ENCODE data around the gene ATG9B. TPM values are rescaled to one million over a fixed set of nuclear protein-coding genes. Genes with fewer than 3 reads are reported as not detected.

ATG9B gene
- total and polyA plus RNA-seq, 2 of the 13 experiments (the other 11 are each of a cell fraction or from before 2014, with no cell fraction given), result 0.24 TPM; not detected in 1

DNA sequence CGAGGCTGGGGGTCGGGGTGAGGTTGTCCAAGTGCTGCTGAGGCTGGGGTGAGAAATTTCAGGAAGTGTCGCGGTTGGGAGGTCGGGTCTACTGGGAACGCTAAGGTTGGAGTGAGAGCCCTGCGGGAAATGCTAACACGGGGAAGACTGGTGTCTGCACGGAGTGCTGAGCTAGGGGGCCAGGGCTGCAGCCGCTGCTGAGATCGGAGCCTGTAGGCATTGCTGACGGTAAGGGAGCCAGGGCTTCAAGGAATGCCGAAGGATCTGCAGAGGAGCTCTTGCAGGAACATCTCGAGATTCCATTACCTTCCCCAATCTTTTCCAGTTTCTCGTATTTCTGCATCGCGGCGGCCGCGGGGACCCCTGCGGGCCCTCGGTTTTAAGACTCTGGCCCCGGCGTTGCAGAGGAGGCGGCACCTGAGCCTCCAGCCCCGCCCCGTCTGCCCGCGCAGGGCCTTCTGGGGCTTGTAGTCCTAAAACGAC is 33.3 kb upstream of the ATG9B start, which contains the start of gene CDK5 (continued):
- TF ChIP-seq RORA (CRISPR knock-in tag; IDR thresholded peaks at IDR 0.05), result no peak
- TF ChIP-seq RAD21 (CRISPR knock-in tag; IDR thresholded peaks at IDR 0.05), result no peak
- TF ChIP-seq ZNF563 (CRISPR knock-in tag; IDR thresholded peaks at IDR 0.05), result 0 out of 2 replicates have a peak, but pooled peaks have one; percentile 24
- no peak for TF ChIP-seq ZNF547 (CRISPR knock-in tag; IDR thresholded peaks at IDR 0.05)
- no peak for TF ChIP-seq ZBTB26 (CRISPR knock-in tag; IDR thresholded peaks at IDR 0.05; ENCODE audit: borderline replicate concordance)
- TF ChIP-seq, protein P1, sequence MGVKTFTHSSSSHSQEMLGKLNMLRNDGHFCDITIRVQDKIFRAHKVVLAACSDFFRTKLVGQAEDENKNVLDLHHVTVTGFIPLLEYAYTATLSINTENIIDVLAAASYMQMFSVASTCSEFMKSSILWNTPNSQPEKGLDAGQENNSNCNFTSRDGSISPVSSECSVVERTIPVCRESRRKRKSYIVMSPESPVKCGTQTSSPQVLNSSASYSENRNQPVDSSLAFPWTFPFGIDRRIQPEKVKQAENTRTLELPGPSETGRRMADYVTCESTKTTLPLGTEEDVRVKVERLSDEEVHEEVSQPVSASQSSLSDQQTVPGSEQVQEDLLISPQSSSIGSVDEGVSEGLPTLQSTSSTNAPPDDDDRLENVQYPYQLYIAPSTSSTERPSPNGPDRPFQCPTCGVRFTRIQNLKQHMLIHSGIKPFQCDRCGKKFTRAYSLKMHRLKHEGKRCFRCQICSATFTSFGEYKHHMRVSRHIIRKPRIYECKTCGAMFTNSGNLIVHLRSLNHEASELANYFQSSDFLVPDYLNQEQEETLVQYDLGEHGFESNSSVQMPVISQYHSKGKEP (CRISPR knock-in tag; IDR thresholded peaks at IDR 0.05), result no peak
- TF ChIP-seq MAFF (IDR thresholded peaks at IDR 0.05; ENCODE audit: low read depth, low read length), result no peak
- peak; percentile 14; the same call in 1 of the 2 replicates for TF ChIP-seq RBFOX2 (IDR thresholded peaks at IDR 0.05; ENCODE audit: low read depth, low read length)
- TF ChIP-seq DRAP1 (CRISPR knock-in tag; IDR thresholded peaks at IDR 0.05), result no peak
- no peak for TF ChIP-seq HCFC1 (IDR thresholded peaks at IDR 0.05; ENCODE audit: low read depth, low read length)
- TF ChIP-seq PHB2 (IDR thresholded peaks at IDR 0.05; ENCODE audit: partially characterized antibody), result no peak
- TF ChIP-seq ZNF207 (IDR thresholded peaks at IDR 0.05; ENCODE audit: borderline replicate concordance), result no peak
- no peak; the same call in 1 of the 2 replicates for TF ChIP-seq POLR2AphosphoS5 (IDR thresholded peaks at IDR 0.05; ENCODE audit: low read depth, low read length)
- TF ChIP-seq HNRNPL (IDR thresholded peaks at IDR 0.05; ENCODE audit: low read depth, low read length), result 0 out of 2 replicates have a peak, but pooled peaks have one; percentile 14
- TF ChIP-seq RFX3 (CRISPR knock-in tag; IDR thresholded peaks at IDR 0.05), result no peak
- no peak for TF ChIP-seq TRIM24 (CRISPR knock-in tag; IDR thresholded peaks at IDR 0.05)
- TF ChIP-seq NPAS2 (CRISPR knock-in tag; IDR thresholded peaks at IDR 0.05; ENCODE audit: borderline replicate concordance), result no peak
- TF ChIP-seq PHF8 (CRISPR knock-in tag; IDR thresholded peaks at IDR 0.05), result 0 out of 2 replicates have a peak, but pooled peaks have one; percentile 11
- TF ChIP-seq ZNF556 (CRISPR knock-in tag; IDR thresholded peaks at IDR 0.05; ENCODE audit: borderline replicate concordance), result no peak
- TF ChIP-seq ZNF160 (CRISPR knock-in tag; IDR thresholded peaks at IDR 0.05), result no peak
- no peak for TF ChIP-seq RAD51 (IDR thresholded peaks at IDR 0.05; ENCODE audit: borderline replicate concordance)
- TF ChIP-seq, protein P2, sequence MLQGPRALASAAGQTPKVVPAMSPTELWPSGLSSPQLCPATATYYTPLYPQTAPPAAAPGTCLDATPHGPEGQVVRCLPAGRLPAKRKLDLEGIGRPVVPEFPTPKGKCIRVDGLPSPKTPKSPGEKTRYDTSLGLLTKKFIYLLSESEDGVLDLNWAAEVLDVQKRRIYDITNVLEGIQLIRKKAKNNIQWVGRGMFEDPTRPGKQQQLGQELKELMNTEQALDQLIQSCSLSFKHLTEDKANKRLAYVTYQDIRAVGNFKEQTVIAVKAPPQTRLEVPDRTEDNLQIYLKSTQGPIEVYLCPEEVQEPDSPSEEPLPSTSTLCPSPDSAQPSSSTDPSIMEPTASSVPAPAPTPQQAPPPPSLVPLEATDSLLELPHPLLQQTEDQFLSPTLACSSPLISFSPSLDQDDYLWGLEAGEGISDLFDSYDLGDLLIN (CRISPR knock-in tag; IDR thresholded peaks at IDR 0.05; ENCODE audit: borderline replicate concordance), result 0 out of 2 replicates have a peak, but pooled peaks have one; percentile 85
- no peak for TF ChIP-seq ZBTB33 (CRISPR knock-in tag; IDR thresholded peaks at IDR 0.05)
